GM19023 (cell line): Measurements from ENCODE around the gene B4GALT5.

Experiments
- ATAC-seq: cut with Tn5 transposase; IDR thresholded peaks from one replicate; pipeline ENCODE4 v1.9.1; 2021; ENCODE audit warnings: mild to moderate bottlenecking, moderate library complexity; ENCODE audit not compliant: unreplicated experiment

Gene B4GALT5

GRCh38 chr20:49659056-49659455 is 54.6 kb downstream of the B4GALT5 start:
- no peak for ATAC-seq

GRCh38 chr20:49658508-49658907 is 55.2 kb downstream of the B4GALT5 start:
- ATAC-seq: no peak

- no peak for ATAC-seq
These were observed 56.4 kb downstream of the B4GALT5 start for GRCh38 chr20:49657118-49657901.

- ATAC-seq: no peak
These were observed 57.4 kb downstream of the B4GALT5 start for GRCh38 chr20:49656304-49656703.

- no peak for ATAC-seq
These were observed 59.7 kb downstream of the B4GALT5 start for GRCh38 chr20:49653925-49654434.

- ATAC-seq: no peak
These were observed 64.0 kb downstream of the B4GALT5 start for GRCh38 chr20:49649672-49650071.

- ATAC-seq: no peak
These were observed 66.1 kb downstream of the B4GALT5 start for GRCh38 chr20:49647550-49647949.

GRCh38 chr20:49646528-49646927 is 67.2 kb downstream of the B4GALT5 start:
- no peak for ATAC-seq

GRCh38 chr20:49646126-49646525 is 67.6 kb downstream of the B4GALT5 start:
- ATAC-seq: no peak

- no peak for ATAC-seq
These were observed 68.6 kb downstream of the B4GALT5 start for GRCh38 chr20:49644980-49645565.

GRCh38 chr20:49642816-49643215 is 70.9 kb downstream of the B4GALT5 start:
- no peak for ATAC-seq

GRCh38 chr20:49641683-49642656 is 71.7 kb downstream of the B4GALT5 start:
- no peak for ATAC-seq

- no peak for ATAC-seq
These were observed 76.5 kb downstream of the B4GALT5 start for GRCh38 chr20:49637046-49637637.

GRCh38 chr20:49636447-49636846 is 77.2 kb downstream of the B4GALT5 start:
- ATAC-seq: no peak

- ATAC-seq: no peak
These were observed 77.8 kb downstream of the B4GALT5 start for GRCh38 chr20:49635866-49636265.

- ATAC-seq: no peak
These were observed 78.5 kb downstream of the B4GALT5 start for GRCh38 chr20:49635166-49635565.

- no peak for ATAC-seq
These were observed 79.6 kb downstream of the B4GALT5 start for GRCh38 chr20:49634116-49634515.

GRCh38 chr20:49633643-49634042 is 80.0 kb downstream of the B4GALT5 start:
- no peak for ATAC-seq

GRCh38 chr20:49633023-49633422 is 80.7 kb downstream of the B4GALT5 start:
- ATAC-seq: no peak

GRCh38 chr20:49631856-49632418 is 81.7 kb downstream of the B4GALT5 start:
- ATAC-seq: no peak
